Cardiac fibroblast (primary cell): ENCODE measurements around the gene ACAD9.

Source experiments
- DNase-seq, 2 donors: peaks; one replicate each; pipeline versions ENCODE4 v3.0.0 to v3.0.0-alpha.2; 2010; ENCODE audit warnings: low read depth in 2 of 2
- H3K4me3 ChIP-seq, 2 donors: replicated peaks in 1 of 2; 1 replicate in 1 of 2; 2 replicates in 1 of 2; pipeline ENCODE4 v1.5.1; 2011; ENCODE audit warnings: low read depth in 2 of 2, low read length in 2 of 2, mild to moderate bottlenecking in 2 of 2, moderate library complexity in 1 of 2
- CTCF ChIP-seq: IDR thresholded peaks from one replicate; pipeline ENCODE4 v1.5.1; 2011; ENCODE audit warnings: low read depth, mild to moderate bottlenecking, low read length, inconsistent platforms

The ACAD9 gene

GRCh38 chr3:128902426-128902825 is 23.0 kb downstream of the ACAD9 start:
- no peak for TF ChIP-seq CTCF
- no peak for DNase-seq
- H3K4me3 ChIP-seq, result no peak overlapping the region

- no peak overlapping the region for H3K4me3 ChIP-seq
- TF ChIP-seq CTCF, result no peak
- no peak for DNase-seq
These were observed 24.1 kb downstream of the ACAD9 start for GRCh38 chr3:128903501-128903900.

- no peak for DNase-seq
- no peak for TF ChIP-seq CTCF
- H3K4me3 ChIP-seq, result no peak overlapping the region
These were observed 26.8 kb downstream of the ACAD9 start for GRCh38 chr3:128906031-128906803.

DNA sequence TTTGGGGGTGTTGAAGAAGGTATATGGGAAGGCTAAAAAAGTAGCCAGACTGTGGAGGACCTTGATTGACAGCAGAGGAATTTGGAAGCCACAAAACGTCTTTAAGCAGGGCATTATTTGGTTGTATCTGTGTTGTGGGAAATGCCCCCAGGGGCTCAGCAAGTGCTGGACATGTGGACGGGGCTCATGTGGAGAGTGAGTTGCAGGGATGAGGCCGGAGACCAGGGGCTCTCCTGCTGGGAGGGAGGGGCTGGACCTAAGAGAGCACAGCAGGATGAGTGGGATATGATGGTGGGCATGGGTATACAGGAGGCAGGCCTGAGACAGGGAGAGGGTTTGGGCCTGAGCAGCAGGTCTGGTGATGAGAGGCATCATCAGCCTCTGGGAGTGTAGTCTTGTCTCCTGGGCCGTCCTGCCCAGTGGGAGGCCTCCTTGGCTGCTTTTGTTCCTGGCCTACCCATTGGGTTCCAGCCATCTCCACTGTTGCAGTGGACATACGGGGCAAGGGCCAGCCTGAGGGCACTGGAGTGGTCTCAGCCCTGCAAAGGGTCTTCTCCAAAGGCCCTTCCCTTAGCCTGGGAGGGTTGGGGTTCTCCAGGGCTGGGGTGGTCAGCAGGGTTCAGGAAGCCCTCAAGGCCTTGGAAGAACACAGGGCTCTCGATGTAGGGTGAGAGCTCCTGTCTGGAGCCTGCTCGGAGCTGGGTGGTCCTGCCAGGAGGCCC is 27.5 kb downstream of the ACAD9 start:
- no peak for DNase-seq
- no peak for TF ChIP-seq CTCF

GRCh38 chr3:128907706-128908445 is 28.5 kb downstream of the ACAD9 start:
- DNase-seq, result no peak
- H3K4me3 ChIP-seq, result no peak overlapping the region
- no peak for TF ChIP-seq CTCF

More for the DNA sequence above, 27.5 kb downstream of the ACAD9 start:
- no peak overlapping the region for H3K4me3 ChIP-seq

DNA sequence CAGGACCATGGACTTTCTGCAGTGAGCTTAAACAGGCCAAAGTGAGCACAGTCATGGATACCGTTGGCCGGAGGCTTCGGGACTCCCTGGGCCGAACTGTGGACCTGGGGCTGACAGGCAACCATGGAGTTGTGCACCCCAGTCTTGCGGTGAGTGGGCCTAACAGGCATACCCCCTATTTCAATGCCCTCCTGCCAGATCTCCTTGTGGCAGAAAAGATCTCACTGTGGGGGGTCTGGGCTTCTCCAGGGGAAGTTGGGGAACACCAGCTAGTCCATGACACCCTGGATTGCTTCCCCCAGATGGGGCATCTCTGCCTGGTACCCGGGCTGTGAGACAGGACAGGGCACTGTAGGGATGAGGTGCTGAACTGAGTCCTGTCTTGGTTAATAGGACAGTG is 29.5 kb downstream of the ACAD9 start:
- TF ChIP-seq CTCF, result no peak
- no peak overlapping the region for H3K4me3 ChIP-seq

More for the DNA sequence above, 29.5 kb downstream of the ACAD9 start:
- no peak for DNase-seq
